CD14-positive monocyte (primary cell): Measurements from ENCODE around the gene ABO. TPM values are rescaled to one million over a fixed set of nuclear protein-coding genes. Genes with fewer than 3 reads are reported as not detected.

Experiments
- DNase-seq, 3 donors: peaks; one replicate each; pipeline ENCODE4 v3.0.0-alpha.2; 2011 to 2022
- H2AFZ ChIP-seq: 2 replicates; pipeline ENCODE4 v1.6.0; 2012; ENCODE audit warnings: mild to moderate bottlenecking, low read depth, low read length, inconsistent platforms; ENCODE audit not compliant: insufficient read depth, poor library complexity, severe bottlenecking
- H3K27ac ChIP-seq, 2 donors: 1 replicate in 1 of 2; 2 replicates in 1 of 2; pipeline ENCODE4 v1.5.1; 2012 to 2013; ENCODE audit warnings: low read length in 2 of 2, control low read depth in 1 of 2, inconsistent platforms in 1 of 2, low read depth in 1 of 2, mild to moderate bottlenecking in 1 of 2
- H3K27me3 ChIP-seq, 2 donors: one replicate each; pipeline versions ENCODE4 v1.6.0 to v1.6.1; 2011 to 2013; ENCODE audit warnings: low read length in 2 of 2; ENCODE audit not compliant: control insufficient read depth in 2 of 2, insufficient read depth in 2 of 2
- H3K36me3 ChIP-seq, 2 donors: replicated peaks in 1 of 2; 1 replicate in 1 of 2; 2 replicates in 1 of 2; pipeline versions ENCODE4 v1.5.1 to v1.6.1; 2012 to 2013; ENCODE audit warnings: low read length in 2 of 2, control low read depth in 1 of 2, inconsistent platforms in 1 of 2, mild to moderate bottlenecking in 1 of 2; ENCODE audit not compliant: insufficient read depth in 2 of 2, control insufficient read depth in 1 of 2
- H3K4me1 ChIP-seq, 2 donors: 1 replicate in 1 of 2; 2 replicates in 1 of 2; pipeline versions ENCODE4 v1.5.1 to v1.6.1; 2012 to 2013; ENCODE audit warnings: low read length in 2 of 2, control low read depth in 1 of 2, inconsistent platforms in 1 of 2, mild to moderate bottlenecking in 1 of 2, moderate library complexity in 1 of 2; ENCODE audit not compliant: insufficient read depth in 2 of 2, control insufficient read depth in 1 of 2
- H3K4me2 ChIP-seq: replicated peaks from 2 replicates; pipeline ENCODE3; 2012; ENCODE audit warnings: low read length, moderate library complexity, mild to moderate bottlenecking; ENCODE audit not compliant: poor library complexity, severe bottlenecking; ENCODE audit errors: extremely low read depth
- H3K4me3 ChIP-seq, 3 experiments: fragments of 200-600 bp in 1 of 3; sonication (generic) in 1 of 3; replicated peaks in 1 of 3; 1 replicate in 2 of 3; 2 replicates in 1 of 3; pipeline ENCODE4 v1.5.1; 2011 to 2013; ENCODE audit warnings: low read length in 3 of 3, mild to moderate bottlenecking in 3 of 3, control low read depth in 2 of 3, low read depth in 2 of 3, inconsistent platforms in 1 of 3, moderate library complexity in 1 of 3
- H3K79me2 ChIP-seq: 2 replicates; pipeline ENCODE4 v1.6.0; 2012; ENCODE audit warnings: mild to moderate bottlenecking, control low read depth, inconsistent platforms, low read length, moderate library complexity; ENCODE audit not compliant: insufficient read depth
- H3K9ac ChIP-seq: 2 replicates; pipeline ENCODE4 v1.6.0; 2017; ENCODE audit warnings: low read length, mild to moderate bottlenecking; ENCODE audit not compliant: insufficient read depth, poor library complexity, severe bottlenecking
- H3K9me3 ChIP-seq, 2 donors: replicated peaks in 1 of 2; 1 replicate in 1 of 2; 2 replicates in 1 of 2; pipeline versions ENCODE4 v1.5.1 to v1.6.1; 2012 to 2013; ENCODE audit warnings: low read length in 2 of 2, control low read depth in 1 of 2; ENCODE audit not compliant: control insufficient read depth in 1 of 2, insufficient read depth in 1 of 2
- H4K20me1 ChIP-seq: 2 replicates; pipeline ENCODE4 v1.6.0; 2012; ENCODE audit warnings: mild to moderate bottlenecking, low read length, control low read depth, moderate library complexity; ENCODE audit not compliant: insufficient read depth
- H3K27ac Mint-ChIP-seq, 7 donors: one replicate each; pipeline ENCODE4 v1.8.0; 2020; ENCODE audit warnings: mild to moderate bottlenecking in 7 of 7, mixed read lengths in 7 of 7, moderate library complexity in 6 of 7, inconsistent platforms in 2 of 7
- H3K27me3 Mint-ChIP-seq, 3 donors: one replicate each; pipeline ENCODE4 v1.8.0; 2021 to 2022; ENCODE audit warnings: low read depth in 3 of 3, mild to moderate bottlenecking in 3 of 3, mixed read lengths in 3 of 3, moderate library complexity in 3 of 3, inconsistent platforms in 1 of 3
- H3K36me3 Mint-ChIP-seq, 2 donors: one replicate each; pipeline ENCODE4 v1.8.0; 2020; ENCODE audit warnings: mixed read lengths in 2 of 2, inconsistent platforms in 1 of 2, mild to moderate bottlenecking in 1 of 2
- H3K4me1 Mint-ChIP-seq: one replicate; pipeline ENCODE4 v1.8.0; 2020; ENCODE audit warnings: mild to moderate bottlenecking, mixed read lengths
- H3K4me3 Mint-ChIP-seq, 2 donors: one replicate each; pipeline ENCODE4 v1.8.0; 2020; ENCODE audit warnings: mild to moderate bottlenecking in 2 of 2, mixed read lengths in 2 of 2, moderate library complexity in 1 of 2
- H3K9me3 Mint-ChIP-seq, 7 donors: one replicate each; pipeline ENCODE4 v1.8.0; 2020 to 2022; ENCODE audit warnings: mixed read lengths in 7 of 7, mild to moderate bottlenecking in 6 of 7, moderate library complexity in 6 of 7, inconsistent platforms in 2 of 7
- CTCF ChIP-seq: fragments of 200-600 bp; IDR thresholded peaks from one replicate; pipeline ENCODE4 v1.8.0; 2022; ENCODE audit warnings: antibody characterized with exemption, mild to moderate bottlenecking
- WGBS: methylation state at CpG from one replicate; pipeline ENCODE4 v1.1.5; 2013; ENCODE audit warnings: missing lambda C conversion rate; ENCODE audit not compliant: insufficient coverage; 5-methylcytosine and 5-hydroxymethylcytosine counted together
- intact Hi-C, 2 donors: fragments of 100-400 bp; cut with micrococcal nuclease; formaldehyde crosslinking; loops; one replicate each; pipeline versions ENCODE4 v1.15.0 to v1.15.1; 2023
- polyA plus RNA-seq, 3 donors: library from polyadenylated mRNA; depleted of rRNA in 1 of 3; unstranded in 2 of 3; stranded (reverse) in 1 of 3; fragments of 300-500 nt in 2 of 3; fragments of >200 nt in 1 of 3; fragmentation: Illumina TruSeq in 2 of 3; gene quantifications; 1 replicate in 2 of 3; 2 replicates in 1 of 3; pipeline ENCODE4 v1.2.3, GENCODE V29; 2012 to 2021

ABO gene
- polyA plus RNA-seq, 3 donors = 0.50 to 2.1 TPM; not detected in 1

- WGBS = 96% methylated on average over 5 of the region's 5 CpGs
- no peak overlapping the region for H3K27ac ChIP-seq
- H3K4me3 ChIP-seq = no peak overlapping the region
- no peak for TF ChIP-seq CTCF
- H3K9ac ChIP-seq = no peak overlapping the region
- Mint-ChIP-seq H3K4me1 (peaks cover 4% of the 10 kb centered on the region), H3K27me3 (peaks cover 0 to 5% (median 0%) of the 10 kb centered on the region in 3 donors), H3K9me3 (peaks cover 0 to 3% (median 0%) of the 10 kb centered on the region in 7 donors), H3K36me3 (no peaks in the 10 kb centered on the region), H3K27ac (no peak overlapping the region), H3K4me3 (no peak overlapping the region)
- H4K20me1 ChIP-seq = no peaks in the 10 kb centered on the region
- intact Hi-C loops = no loop called here
- no peaks in the 10 kb centered on the region for H3K79me2 ChIP-seq
- no peaks in the 10 kb centered on the region for H3K9me3 ChIP-seq
- H3K36me3 ChIP-seq = no peaks in the 10 kb centered on the region
- DNase-seq = no peak
- H3K4me1 ChIP-seq = peaks cover 0 to 13% of the 10 kb centered on the region in 2 donors
- no peak overlapping the region for H2AFZ ChIP-seq
- peaks cover 0 to 3% of the 10 kb centered on the region in 2 donors for H3K27me3 ChIP-seq
- H3K4me2 ChIP-seq = no peak overlapping the region
Observed at GRCh38 chr9:133254471-133254870, 20.5 kb downstream of the ABO start.

GRCh38 chr9:133253268-133253667 lies 21.7 kb downstream of the ABO start:
- intact Hi-C loops = no loop called here
- Histone ChIP-seq H2AFZ (no peak overlapping the region), H3K4me2 (no peak overlapping the region), H3K27me3 (peaks cover 0 to 3% of the 10 kb centered on the region in 2 donors), H3K27ac (no peak overlapping the region), H3K4me3 (no peak overlapping the region), H4K20me1 (no peaks in the 10 kb centered on the region), H3K9me3 (no peaks in the 10 kb centered on the region), H3K9ac (no peak overlapping the region), H3K4me1 (peaks cover 0 to 13% of the 10 kb centered on the region in 2 donors), H3K36me3 (no peaks in the 10 kb centered on the region), H3K79me2 (no peaks in the 10 kb centered on the region)
- Mint-ChIP-seq H3K27me3 (peaks cover 0 to 5% (median 2%) of the 10 kb centered on the region in 3 donors), H3K4me3 (no peak overlapping the region), H3K4me1 (peaks cover 4% of the 10 kb centered on the region), H3K36me3 (no peaks in the 10 kb centered on the region), H3K9me3 (peaks cover 0 to 3% (median 0%) of the 10 kb centered on the region in 7 donors), H3K27ac (no peak overlapping the region)
- TF ChIP-seq CTCF = no peak
- no CpG with 5 or more reads among the region's 1 CpG for WGBS
- no peak for DNase-seq
